ENCODE results near the gene NPTX1. TPM values are rescaled to one million over a fixed set of nuclear protein-coding genes. Genes with fewer than 3 reads are reported as not detected.
"Not testable (repeated sequence)": the region's sequence is repeated elsewhere in the genome, so short reads cannot be mapped to it uniquely, and the experiment has no call there.

NPTX1 gene
- total and polyA plus RNA-seq, 3 donors from 2014 or later: 1.7 to 3.8 (median 3.7) TPM

GRCh38 chr17:80510772-80511171, 34.4 kb upstream of the NPTX1 start:
- WGBS, 2 donors: 82 to 91% methylated on average over 6 to 9 of the region's 9 CpGs
- intact Hi-C loops (cut with DNase I; ENCODE audit: low total_unique reads): no loop called here
- Histone ChIP-seq H3K4me1 (peaks cover 23% of the 10 kb centered on the region), H3K27ac (no peak overlapping the region), H3K27me3 (no peaks in the 10 kb centered on the region), H3K4me3 (no peak overlapping the region), H3K36me3 (ENCODE audit: low read depth, missing control alignments) (no peaks in the 10 kb centered on the region), H3K9me3 (no peaks in the 10 kb centered on the region)
- no peak for TF ChIP-seq POLR2A (IDR thresholded peaks at IDR 0.05)
- TF ChIP-seq CTCF (IDR thresholded peaks at IDR 0.05): no peak
- no peak for DNase-seq

- TF ChIP-seq POLR2A (IDR thresholded peaks at IDR 0.05): no peak
- TF ChIP-seq CTCF (IDR thresholded peaks at IDR 0.05): no peak
- H3K4me1 ChIP-seq: peaks cover 23% of the 10 kb centered on the region
- no peaks in the 10 kb centered on the region for H3K27me3 ChIP-seq
- no peak overlapping the region for H3K27ac ChIP-seq
- DNase-seq: no peak
- H3K36me3 ChIP-seq (ENCODE audit: low read depth, missing control alignments): no peaks in the 10 kb centered on the region
- no peak overlapping the region for H3K4me3 ChIP-seq
- WGBS, 2 donors: 84 to 96% methylated on average over 9 to 14 of the region's 14 CpGs
- intact Hi-C loops (cut with DNase I; ENCODE audit: low total_unique reads): no loop called here
- no peaks in the 10 kb centered on the region for H3K9me3 ChIP-seq
Measured at GRCh38 chr17:80510132-80510531, 33.7 kb upstream of the NPTX1 start.

- Histone ChIP-seq H3K27me3 (no peaks in the 10 kb centered on the region), H3K4me3 (no peak overlapping the region), H3K9me3 (no peaks in the 10 kb centered on the region), H3K4me1 (peaks cover 21% of the 10 kb centered on the region), H3K36me3 (ENCODE audit: low read depth, missing control alignments) (no peaks in the 10 kb centered on the region), H3K27ac (no peak overlapping the region)
- TF ChIP-seq POLR2A (IDR thresholded peaks at IDR 0.05) (no peak), CTCF (IDR thresholded peaks at IDR 0.05) (no peak)
- DNase-seq: no peak
- intact Hi-C loops (cut with DNase I; ENCODE audit: low total_unique reads): no loop called here
- 79 to 80% methylated on average over 8 of the region's 8 CpGs for WGBS, 2 donors
Measured at GRCh38 chr17:80509311-80509710, 32.9 kb upstream of the NPTX1 start.

- H3K27ac ChIP-seq: no peak overlapping the region
- H3K4me1 ChIP-seq: peaks cover 8% of the 10 kb centered on the region
- no peak for TF ChIP-seq POLR2A (IDR thresholded peaks at IDR 0.05)
- no peak for TF ChIP-seq CTCF (IDR thresholded peaks at IDR 0.05)
- intact Hi-C loops (cut with DNase I; ENCODE audit: low total_unique reads): no loop called here
- no peaks in the 10 kb centered on the region for H3K9me3 ChIP-seq
- DNase-seq: no peak
- H3K4me3 ChIP-seq: no peak overlapping the region
- no peaks in the 10 kb centered on the region for H3K36me3 ChIP-seq (ENCODE audit: low read depth, missing control alignments)
- H3K27me3 ChIP-seq: no peaks in the 10 kb centered on the region
- WGBS, 2 donors: 91 to 94% methylated on average over 3 of the region's 3 CpGs
Measured at GRCh38 chr17:80507965-80508364, 31.6 kb upstream of the NPTX1 start.

GRCh38 chr17:80507177-80507576, 30.8 kb upstream of the NPTX1 start:
- DNase-seq; H3K27ac ChIP-seq; H3K36me3 ChIP-seq (ENCODE audit: low read depth, missing control alignments); H3K9me3 ChIP-seq; H3K4me3 ChIP-seq; H3K27me3 ChIP-seq; H3K4me1 ChIP-seq; intact Hi-C loops (cut with DNase I; ENCODE audit: low total_unique reads): not testable (repeated sequence)
- 75 to 79% methylated on average over 4 of the region's 4 CpGs for WGBS, 2 donors
